Limb (tissue), 2 donors: ENCODE measurements around the gene SULF2.

ENCODE experiments used
- DNase-seq, 2 donors: peaks; one replicate each; pipeline ENCODE4 v3.0.0-alpha.2; 2016; ENCODE audit errors: extremely low spot score in 2 of 2

The SULF2 gene

GRCh38 chr20:47713163-47713562 lies 72.1 kb downstream of the SULF2 start:
- DNase-seq = no peak

DNA sequence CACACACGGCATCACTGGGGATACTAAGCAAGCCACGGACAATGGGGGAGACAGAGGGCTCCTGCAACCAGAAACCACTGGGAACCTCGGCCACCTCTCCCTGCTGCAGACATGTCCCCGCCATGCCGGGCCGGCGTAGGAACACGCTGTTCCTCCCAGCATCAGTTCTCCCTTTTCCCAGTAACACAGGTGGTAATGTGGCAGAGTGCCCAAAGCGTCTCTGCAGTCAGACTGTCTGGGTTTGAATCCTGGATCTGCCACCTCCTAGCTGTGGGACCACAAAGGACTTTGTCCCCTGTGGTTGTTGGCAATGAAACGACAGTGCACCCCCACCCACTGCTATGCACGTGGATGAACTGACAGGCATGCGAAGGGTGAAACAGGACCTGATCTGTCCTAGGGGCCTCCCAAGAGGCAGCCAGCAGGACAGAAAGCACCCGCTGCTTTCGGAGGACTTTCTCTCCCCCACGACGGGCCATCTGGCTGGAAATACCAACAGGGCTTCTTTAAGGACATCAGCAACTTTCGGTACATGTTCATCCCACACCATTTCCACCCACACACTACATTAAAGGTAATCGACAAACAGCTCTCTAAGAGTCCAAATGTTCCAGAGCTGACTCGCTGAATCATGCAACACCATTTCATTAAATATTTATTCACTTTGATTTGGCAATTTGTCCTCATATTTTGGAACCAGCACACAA lies 74.1 kb downstream of the SULF2 start:
- DNase-seq = no peak

- no peak for DNase-seq
Observed at GRCh38 chr20:47710665-47711045, 74.6 kb downstream of the SULF2 start.

GRCh38 chr20:47708953-47709833 lies 76.1 kb downstream of the SULF2 start:
- no peak for DNase-seq

GRCh38 chr20:47708140-47708807 lies 77.0 kb downstream of the SULF2 start:
- no peak for DNase-seq

- DNase-seq = no peak
Observed at GRCh38 chr20:47706345-47706744, 78.9 kb downstream of the SULF2 start.

- no peak for DNase-seq
Observed at GRCh38 chr20:47705497-47705856, 79.8 kb downstream of the SULF2 start.

DNA sequence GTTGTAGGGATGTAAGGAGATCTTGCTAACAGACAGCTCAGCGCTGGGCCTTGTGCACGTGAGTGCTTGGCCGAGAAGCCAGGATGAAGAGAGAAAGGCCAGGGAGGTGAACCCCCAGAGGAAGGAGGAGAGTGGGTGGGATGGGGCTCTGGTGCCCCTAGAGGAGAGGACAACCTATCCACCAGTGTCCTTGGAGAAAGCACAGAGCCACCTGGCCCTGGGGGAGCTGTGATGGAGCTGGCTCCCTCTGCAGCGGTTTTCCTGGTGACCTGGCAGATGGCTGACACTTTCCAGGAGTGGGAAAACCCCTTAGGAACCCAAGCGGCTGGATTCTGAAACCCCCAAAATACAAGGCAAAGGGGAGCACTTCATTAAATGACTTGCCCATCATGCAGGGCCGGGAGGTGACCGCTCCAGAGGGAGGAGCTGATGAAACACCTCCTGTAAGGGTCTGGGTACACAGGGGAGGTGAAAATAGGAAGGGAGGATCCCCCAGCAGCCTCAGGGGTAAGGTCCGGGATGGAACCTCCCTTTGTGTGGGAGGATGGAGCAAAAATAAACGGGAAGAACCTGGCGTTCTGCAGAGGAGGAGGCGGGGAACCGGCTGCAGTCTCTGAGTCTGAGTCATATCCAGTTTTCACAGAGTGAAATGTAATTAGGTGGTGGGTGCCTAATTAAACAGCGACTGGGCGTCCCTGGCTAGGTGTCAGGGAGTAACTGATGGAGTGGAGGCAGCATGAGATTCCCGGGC lies 80.4 kb downstream of the SULF2 start:
- DNase-seq = no peak

- DNase-seq = no peak
Observed at GRCh38 chr20:47703748-47704147, 81.5 kb downstream of the SULF2 start.

DNA sequence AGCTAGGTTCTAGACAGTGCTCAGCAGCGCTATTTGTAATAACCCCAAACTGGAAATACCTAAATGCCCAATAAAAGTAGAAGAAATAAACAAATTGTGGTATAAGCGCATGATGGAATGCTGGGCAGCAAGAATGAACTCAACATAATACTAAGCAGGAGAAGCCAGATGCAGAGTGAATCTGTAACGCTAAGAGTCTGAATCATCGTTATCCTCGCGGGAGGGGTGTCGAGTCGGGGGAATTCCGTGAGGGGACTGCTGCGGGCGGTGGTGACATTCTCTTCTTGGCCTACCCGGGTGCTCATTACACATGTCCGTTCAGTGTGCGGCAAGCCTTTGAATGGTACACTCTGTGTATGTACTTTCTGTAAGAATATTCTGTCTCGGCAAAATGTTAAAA lies 83.7 kb downstream of the SULF2 start:
- no peak for DNase-seq

GRCh38 chr20:47700327-47700726 lies 85.0 kb downstream of the SULF2 start:
- no peak for DNase-seq

DNA sequence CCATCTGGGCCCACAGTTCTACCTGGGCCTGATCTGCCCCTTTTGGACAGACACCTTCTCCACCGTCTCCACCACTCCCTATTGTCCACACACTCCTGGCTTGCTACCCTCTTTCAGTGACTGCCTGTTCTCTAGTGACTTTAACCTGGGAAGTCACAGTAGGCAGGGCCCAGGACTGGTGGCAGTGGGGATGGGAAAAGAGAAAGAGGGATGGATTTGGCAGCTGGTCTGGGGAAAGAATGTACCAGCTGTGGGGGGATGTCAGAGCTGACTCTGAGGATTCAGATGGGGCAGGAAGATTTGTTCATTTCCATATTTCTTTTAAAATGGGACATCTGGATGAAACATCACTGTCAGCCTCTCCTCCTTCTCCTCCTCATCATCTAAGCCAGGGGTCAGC lies 85.5 kb downstream of the SULF2 start:
- peak in 1 of 2 donors; percentile 21 for DNase-seq

- DNase-seq = no peak
Observed at GRCh38 chr20:47698142-47698541, 87.1 kb downstream of the SULF2 start.

DNA sequence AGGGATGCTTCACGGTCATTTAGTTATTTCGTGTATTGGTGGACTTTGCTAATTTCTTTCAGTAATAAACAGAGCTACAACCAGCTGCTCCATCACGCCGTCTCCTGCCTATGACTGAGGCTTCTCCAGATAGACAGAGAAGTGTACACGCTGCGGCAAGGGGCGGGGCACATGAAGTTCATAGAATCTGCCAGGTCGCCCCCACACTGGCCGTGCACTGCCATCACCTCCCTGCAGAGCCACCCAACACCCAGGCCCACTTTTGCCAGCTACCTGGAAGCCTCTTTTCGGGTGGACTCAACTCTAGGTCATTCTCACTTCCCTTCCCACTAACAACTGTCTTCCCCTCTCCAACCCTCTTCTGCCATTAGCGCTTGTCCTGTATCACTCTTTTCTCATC lies 88.4 kb downstream of the SULF2 start:
- no peak for DNase-seq

DNA sequence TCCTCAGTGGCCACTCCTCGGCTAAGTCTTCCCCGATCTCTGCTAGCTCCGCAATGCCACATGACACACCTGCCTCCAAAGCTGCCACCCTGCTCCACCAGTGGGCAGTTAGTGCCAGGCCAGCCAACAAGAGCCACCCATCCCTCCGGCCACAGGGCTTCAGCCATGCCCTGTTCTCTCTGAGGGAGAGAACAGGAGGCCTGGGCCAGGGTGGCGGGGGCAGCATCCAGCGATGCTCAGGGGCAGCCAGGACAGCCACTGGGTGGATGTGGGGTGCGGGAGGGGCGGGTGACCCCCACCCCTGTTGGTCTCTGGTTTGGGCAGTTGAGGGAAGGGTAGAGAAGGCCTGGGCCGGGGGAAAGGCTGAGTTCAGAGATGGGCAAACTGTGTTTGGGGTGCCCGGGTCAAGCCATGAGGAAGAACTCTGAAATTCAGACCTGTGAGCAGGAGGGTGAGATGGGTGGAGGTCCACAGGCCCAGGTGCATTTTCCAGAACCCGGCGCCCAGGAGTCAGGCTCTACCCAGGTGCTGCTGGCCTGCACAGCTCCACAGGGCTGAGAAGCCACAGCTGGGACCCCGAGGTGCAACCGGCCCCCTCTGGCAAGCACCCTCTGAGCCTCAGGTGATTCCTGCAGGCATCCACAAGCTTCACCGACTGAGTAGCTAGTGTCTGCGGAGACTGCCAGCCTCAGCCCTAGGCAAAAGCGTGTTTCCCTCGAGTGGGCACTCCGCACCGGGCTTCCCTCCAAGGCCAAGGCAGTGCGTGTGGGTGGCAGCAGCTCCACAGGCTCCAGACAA lies 91.1 kb downstream of the SULF2 start:
- no peak for DNase-seq

- DNase-seq = no peak
Observed at GRCh38 chr20:47691625-47692024, 93.7 kb downstream of the SULF2 start.

DNA sequence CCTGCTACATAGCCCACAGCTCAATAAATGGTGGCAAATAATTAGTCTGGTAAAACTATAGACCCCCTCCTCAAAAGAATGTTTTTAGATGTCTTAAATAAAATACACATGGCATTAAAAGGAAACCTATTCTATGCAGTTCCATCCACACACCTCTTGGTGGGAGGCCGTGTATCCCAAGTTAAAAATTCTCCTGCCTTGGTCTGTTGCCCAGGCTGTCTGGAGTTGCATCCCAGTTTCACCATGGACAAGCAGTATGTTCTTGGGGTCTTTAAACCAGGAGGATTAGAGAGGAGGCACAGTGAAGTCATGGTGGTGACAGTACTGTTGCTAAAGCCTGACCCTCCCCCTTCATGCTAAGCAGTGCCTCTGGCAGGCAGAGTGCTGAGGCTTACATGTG lies 95.5 kb downstream of the SULF2 start:
- DNase-seq = no peak

GRCh38 chr20:47688385-47689381 lies 96.6 kb downstream of the SULF2 start:
- no peak for DNase-seq

- no peak for DNase-seq
Observed at GRCh38 chr20:47687095-47687987, 97.9 kb downstream of the SULF2 start.
